ENCODE data around the gene BCR.

- TF ChIP-seq POLR2A (IDR thresholded peaks at IDR 0.05; ENCODE audit: low read length) (no peak), GATA1 (IDR thresholded peaks at IDR 0.05; ENCODE audit: low read depth, low read length) (no peak)
Observed at GRCh38 chr22:23155831-23156230, 24.5 kb upstream of the BCR start.
